H9 (cell line): Measurements from ENCODE around the gene MKRN2OS. TPM values are rescaled to one million over a fixed set of nuclear protein-coding genes. Genes with fewer than 3 reads are reported as not detected.

Experiments used
- DNase-seq: peaks from one replicate; pipeline ENCODE4 v3.0.0-alpha.2; 2017
- H2AFZ ChIP-seq: one replicate; pipeline ENCODE4 v1.6.1; 2013; ENCODE audit warnings: mild to moderate bottlenecking, low read length, control low read depth, moderate library complexity
- H2AK5ac ChIP-seq: 2 replicates; pipeline ENCODE4 v1.6.1; 2013; ENCODE audit warnings: low read length, control low read depth, mixed read lengths; ENCODE audit not compliant: insufficient read length
- H2BK120ac ChIP-seq: one replicate; pipeline ENCODE4 v1.6.1; 2013; ENCODE audit warnings: low read depth, mild to moderate bottlenecking, low read length, control low read depth, inconsistent platforms; ENCODE audit not compliant: poor library complexity, severe bottlenecking
- H2BK12ac ChIP-seq: 2 replicates; pipeline ENCODE4 v1.6.1; 2013; ENCODE audit warnings: low read length, control low read depth, mixed read lengths, low read depth; ENCODE audit not compliant: insufficient read length
- H2BK15ac ChIP-seq: 2 replicates; pipeline ENCODE4 v1.6.1; 2013; ENCODE audit warnings: low read depth, low read length, control low read depth
- H2BK20ac ChIP-seq: one replicate; pipeline ENCODE4 v1.6.1; 2013; ENCODE audit warnings: low read depth, mild to moderate bottlenecking, low read length, control low read depth, inconsistent platforms; ENCODE audit not compliant: poor library complexity, severe bottlenecking
- H2BK5ac ChIP-seq: 2 replicates; pipeline ENCODE4 v1.6.1; 2013; ENCODE audit warnings: low read length, control low read depth, mixed read lengths; ENCODE audit not compliant: insufficient read length
- H3K14ac ChIP-seq: 2 replicates; pipeline ENCODE4 v1.6.1; 2013; ENCODE audit warnings: low read length, control low read depth; ENCODE audit not compliant: insufficient read depth
- H3K18ac ChIP-seq: 2 replicates; pipeline ENCODE4 v1.6.1; 2013; ENCODE audit warnings: low read depth, mild to moderate bottlenecking, mixed read lengths, low read length, control low read depth; ENCODE audit not compliant: insufficient read length
- H3K23ac ChIP-seq: 2 replicates; pipeline ENCODE4 v1.6.1; 2013; ENCODE audit warnings: low read length, control low read depth, mixed read lengths, low read depth; ENCODE audit not compliant: insufficient read length
- H3K23me2 ChIP-seq: 2 replicates; pipeline ENCODE4 v1.6.1; 2013; ENCODE audit warnings: low read depth, mild to moderate bottlenecking, mixed read lengths, low read length, control low read depth; ENCODE audit not compliant: insufficient read length, poor library complexity, severe bottlenecking
- H3K27ac ChIP-seq: 2 replicates; pipeline ENCODE4 v1.5.1; 2013; ENCODE audit warnings: low read length, control low read depth, mixed read lengths, low read depth; ENCODE audit not compliant: insufficient read length
- H3K27me3 ChIP-seq: 2 replicates; pipeline ENCODE4 v1.6.1; 2013; ENCODE audit warnings: low read length, control low read depth, inconsistent platforms; ENCODE audit not compliant: insufficient read depth
- H3K4ac ChIP-seq: 2 replicates; pipeline ENCODE4 v1.6.1; 2013; ENCODE audit warnings: low read depth, mild to moderate bottlenecking, control low read depth, inconsistent platforms, low read length, moderate library complexity
- H3K4me1 ChIP-seq: 2 replicates; pipeline ENCODE4 v1.6.1; 2013; ENCODE audit warnings: low read length, control low read depth, inconsistent platforms; ENCODE audit not compliant: insufficient read depth
- H3K4me2 ChIP-seq: 2 replicates; pipeline ENCODE4 v1.6.1; 2013; ENCODE audit warnings: low read length, control low read depth, mixed read lengths; ENCODE audit not compliant: insufficient read length, insufficient read depth
- H3K56ac ChIP-seq: 2 replicates; pipeline ENCODE4 v1.6.1; 2013; ENCODE audit warnings: low read depth, mild to moderate bottlenecking, mixed read lengths, low read length, control low read depth; ENCODE audit not compliant: insufficient read length
- H3K79me1 ChIP-seq: 2 replicates; pipeline ENCODE4 v1.6.1; 2013; ENCODE audit warnings: low read depth, mild to moderate bottlenecking, moderate library complexity, low read length, control low read depth, inconsistent platforms; ENCODE audit not compliant: insufficient read depth, poor library complexity, severe bottlenecking
- H3K79me2 ChIP-seq: 2 replicates; pipeline ENCODE4 v1.6.1; 2013; ENCODE audit warnings: low read length, control low read depth, inconsistent platforms; ENCODE audit not compliant: insufficient read depth
- H3K9ac ChIP-seq: 2 replicates; pipeline ENCODE4 v1.6.1; 2013; ENCODE audit warnings: low read length, control low read depth, mixed read lengths; ENCODE audit not compliant: insufficient read length; ENCODE audit errors: extremely low read depth
- H3K9me3 ChIP-seq: one replicate; pipeline ENCODE4 v1.6.1; 2013; ENCODE audit warnings: low read depth, low read length, inconsistent platforms; ENCODE audit not compliant: control insufficient read depth
- H3T11ph ChIP-seq: one replicate; pipeline ENCODE4 v1.6.1; 2013; ENCODE audit warnings: mild to moderate bottlenecking, low read length, control low read depth, inconsistent platforms
- H4K20me1 ChIP-seq: one replicate; pipeline ENCODE4 v1.6.1; 2013; ENCODE audit not compliant: control insufficient read depth, insufficient read length, insufficient read depth
- H4K5ac ChIP-seq: 2 replicates; pipeline ENCODE4 v1.6.1; 2013; ENCODE audit warnings: low read depth, mild to moderate bottlenecking, mixed read lengths, low read length, control low read depth; ENCODE audit not compliant: insufficient read length
- H4K8ac ChIP-seq: replicated peaks from 2 replicates; pipeline ENCODE4 v1.6.1; 2013; ENCODE audit warnings: low read length, control low read depth, mixed read lengths, low read depth; ENCODE audit not compliant: insufficient read length
- H4K91ac ChIP-seq: 2 replicates; pipeline ENCODE4 v1.6.1; 2013; ENCODE audit warnings: low read depth, mild to moderate bottlenecking, moderate library complexity, mixed read lengths, low read length, control low read depth; ENCODE audit not compliant: insufficient read length
- H3K27ac Mint-ChIP-seq, 3 experiments: 2 replicates in 2 of 3; 3 replicates in 1 of 3; pipeline ENCODE4 v1.8.0; 2020 to 2021; ENCODE audit warnings: mixed read lengths in 3 of 3, mild to moderate bottlenecking in 1 of 3, moderate library complexity in 1 of 3
- H3K27me3 Mint-ChIP-seq: 2 replicates; pipeline ENCODE4 v1.8.0; 2021; ENCODE audit warnings: low read depth, mild to moderate bottlenecking, moderate library complexity, mixed read lengths
- H3K36me3 Mint-ChIP-seq, 3 experiments: 2 replicates in 2 of 3; 3 replicates in 1 of 3; pipeline ENCODE4 v1.8.0; 2020 to 2021; ENCODE audit warnings: low read depth in 3 of 3, mixed read lengths in 3 of 3; ENCODE audit not compliant: insufficient read depth in 1 of 3
- H3K4me1 Mint-ChIP-seq, 2 experiments: 2 replicates each; pipeline ENCODE4 v1.8.0; 2020; ENCODE audit warnings: mixed read lengths in 2 of 2
- H3K4me3 Mint-ChIP-seq, 2 experiments: 2 replicates in 1 of 2; 3 replicates in 1 of 2; pipeline ENCODE4 v1.8.0; 2020 to 2021; ENCODE audit warnings: mild to moderate bottlenecking in 2 of 2, mixed read lengths in 2 of 2, moderate library complexity in 1 of 2
- H3K9me3 Mint-ChIP-seq, 2 experiments: 2 replicates in 1 of 2; 3 replicates in 1 of 2; pipeline ENCODE4 v1.8.0; 2020; ENCODE audit warnings: mild to moderate bottlenecking in 2 of 2, mixed read lengths in 2 of 2, moderate library complexity in 1 of 2
- CTCF ChIP-seq: fragments of 200-600 bp; sonication (generic); conservative IDR thresholded peaks from 3 replicates; pipeline ENCODE4 v1.8.0; 2021; ENCODE audit warnings: antibody characterized with exemption, mild to moderate bottlenecking
- WGBS: extraction: QIAGEN DNeasy Blood & Tissue Kit; methylation state at CpG from one replicate; pipeline ENCODE4 v1.1.7; 2013; ENCODE audit warnings: missing lambda C conversion rate, low lambda C conversion rate, mixed read lengths; ENCODE audit not compliant: insufficient read length; ENCODE audit errors: extremely low coverage; 5-methylcytosine and 5-hydroxymethylcytosine counted together
- total RNA-seq: library from RNA; stranded (reverse); gene quantifications from 2 replicates; pipeline ENCODE4 v1.2.1, GENCODE V29; 2021

The MKRN2OS gene
- total RNA-seq, 1 experiment from 2014 or later = 0.44 TPM

GRCh38 chr3:12582730-12583129 lies 37.4 kb upstream of the MKRN2OS start:
- H3K56ac ChIP-seq = no peak overlapping the region
- H3K27me3 ChIP-seq = no peaks in the 10 kb centered on the region
- no peak overlapping the region for H2BK20ac ChIP-seq
- H4K20me1 ChIP-seq = no peaks in the 10 kb centered on the region
- no peak overlapping the region for H3T11ph ChIP-seq
- no peak overlapping the region for H2BK120ac ChIP-seq
- no peak overlapping the region for H3K9ac ChIP-seq
- no peak overlapping the region for H3K23ac ChIP-seq
- H3K4me2 ChIP-seq = no peak overlapping the region
- H3K23me2 ChIP-seq = no peaks in the 10 kb centered on the region
- H4K91ac ChIP-seq = no peak overlapping the region
- no peaks in the 10 kb centered on the region for H3K4me1 ChIP-seq
- no CpG with 5 or more reads among the region's 4 CpGs for WGBS
- no peak overlapping the region for H3K27ac ChIP-seq
- H3K79me2 ChIP-seq = no peaks in the 10 kb centered on the region
- H3K27me3 Mint-ChIP-seq = no peaks in the 10 kb centered on the region
- H4K5ac ChIP-seq = no peak overlapping the region
- no peaks in the 10 kb centered on the region for H3K79me1 ChIP-seq
- H3K9me3 ChIP-seq = no peaks in the 10 kb centered on the region
- peaks cover 23 to 78% (median 75%) of the 10 kb centered on the region in 3 experiments for H3K36me3 Mint-ChIP-seq
- H3K4me3 Mint-ChIP-seq = no peak overlapping the region
- no peak overlapping the region for H3K14ac ChIP-seq
- no peak overlapping the region for H3K18ac ChIP-seq
- H3K27ac Mint-ChIP-seq = no peak overlapping the region; a peak in 1 of 7 replicates
- H2AFZ ChIP-seq = no peak overlapping the region
- no peak for TF ChIP-seq CTCF
- H2BK15ac ChIP-seq = no peak overlapping the region
- H2BK5ac ChIP-seq = no peak overlapping the region
- peaks cover 0 to 4% of the 10 kb centered on the region in 2 experiments; a peak in 1 of 4 replicates for H3K4me1 Mint-ChIP-seq
- H4K8ac ChIP-seq = no peak overlapping the region
- H3K4ac ChIP-seq = no peak overlapping the region
- no peaks in the 10 kb centered on the region for H3K9me3 Mint-ChIP-seq
- no peak overlapping the region for H2AK5ac ChIP-seq
- no peak overlapping the region for H2BK12ac ChIP-seq
- no peak for DNase-seq
